Neuronal stem cell (in vitro differentiated cells): ENCODE results near the gene TBC1D3G. TPM values are rescaled to one million over a fixed set of nuclear protein-coding genes. Genes with fewer than 3 reads are reported as not detected.

Experiments
- small RNA-seq: library from polyadenylated mRNA; stranded (forward); fragments of <200 nt; extraction: miRNeasy Mini kit (QIAGEN cat#:217004); gene quantifications from one replicate; pipeline ENCODE3, GENCODE V24; 2013; ENCODE audit not compliant: insufficient read depth

Gene TBC1D3G

Small RNA genes within 50 kb of the gene (small RNA-seq; reads per million reads assigned to genes)
- gene RF00019, result not detected
